Urinary bladder (tissue), 4 donors: ENCODE measurements around the gene COX5A. TPM values are rescaled to one million over a fixed set of nuclear protein-coding genes. Genes with fewer than 3 reads are reported as not detected.
"Not testable (repeated sequence)": the region's sequence is repeated elsewhere in the genome, so short reads cannot be mapped to it uniquely, and the experiment has no call there.

ENCODE experiments used
- DNase-seq: peaks from one replicate; pipeline ENCODE4 v3.0.0-alpha.2; 2015; ENCODE audit errors: extremely low spot score
- H3K27ac ChIP-seq: one replicate; pipeline ENCODE4 v1.5.1; 2013; ENCODE audit warnings: low read depth, mild to moderate bottlenecking, moderate library complexity
- H3K36me3 ChIP-seq: one replicate; pipeline ENCODE4 v1.6.1; 2013; ENCODE audit warnings: mild to moderate bottlenecking, moderate library complexity; ENCODE audit not compliant: insufficient read depth
- H3K4me1 ChIP-seq: one replicate; pipeline ENCODE4 v1.6.1; 2013; ENCODE audit warnings: mild to moderate bottlenecking, moderate library complexity; ENCODE audit not compliant: insufficient read depth
- H3K4me3 ChIP-seq: one replicate; pipeline ENCODE4 v1.5.1; 2013; ENCODE audit warnings: low read depth, low read length
- WGBS: extraction: QIAGEN DNeasy Blood & Tissue Kit; methylation state at CpG from one replicate; pipeline ENCODE4 v1.1.7; 2013; 5-methylcytosine and 5-hydroxymethylcytosine counted together
- polyA plus RNA-seq: library from polyadenylated mRNA; stranded (reverse); fragments of 200-250 nt; gene quantifications from one replicate; pipeline ENCODE4 v1.2.3, GENCODE V29; 2013
- small RNA-seq: library from RNA; depleted of rRNA; stranded (forward); fragments of <200 nt; gene quantifications from one replicate; pipeline ENCODE3, GENCODE V24; 2014
- total RNA-seq: library from RNA; depleted of rRNA; stranded (reverse); fragments of >200 nt; gene quantifications from one replicate; pipeline ENCODE4 v1.2.3, GENCODE V29; 2014
- donor health status: healthy with polysubstance abuse.
- donor health status: healthy.

Gene COX5A
- total and polyA plus RNA-seq, 2 donors, result 43.6 to 259 TPM

- not testable (repeated sequence) for H3K36me3 ChIP-seq, H3K27ac ChIP-seq, H3K4me1 ChIP-seq, DNase-seq, H3K4me3 ChIP-seq
- 73% methylated on average over 10 of the region's 10 CpGs for WGBS
Measured at GRCh38 chr15:74887537-74888193, 50.2 kb downstream of the COX5A start.

GRCh38 chr15:74885461-74885860 lies 52.4 kb downstream of the COX5A start:
- H3K4me3 ChIP-seq, result no peak overlapping the region
- DNase-seq, result no peak
- H3K27ac ChIP-seq, result no peak overlapping the region
- H3K4me1 ChIP-seq, result no peaks in the 10 kb centered on the region
- no peaks in the 10 kb centered on the region for H3K36me3 ChIP-seq
- 88% methylated on average over 5 of the region's 5 CpGs for WGBS

GRCh38 chr15:74884428-74885223 lies 53.2 kb downstream of the COX5A start:
- no peak overlapping the region for H3K4me3 ChIP-seq
- no peaks in the 10 kb centered on the region for H3K4me1 ChIP-seq
- 76% methylated on average over 4 of the region's 4 CpGs for WGBS
- no peaks in the 10 kb centered on the region for H3K36me3 ChIP-seq
- DNase-seq, result no peak
- no peak overlapping the region for H3K27ac ChIP-seq

GRCh38 chr15:74882528-74882927 lies 55.3 kb downstream of the COX5A start:
- 87% methylated on average over 6 of the region's 6 CpGs for WGBS
- Histone ChIP-seq H3K4me1 (no peaks in the 10 kb centered on the region), H3K36me3 (no peaks in the 10 kb centered on the region), H3K27ac (no peak overlapping the region), H3K4me3 (no peak overlapping the region)
- no peak for DNase-seq

- Histone ChIP-seq H3K27ac (no peak overlapping the region), H3K4me1 (no peaks in the 10 kb centered on the region)
Measured at GRCh38 chr15:74878273-74878672, 59.6 kb downstream of the COX5A start.

GRCh38 chr15:74873756-74874424 lies 64.0 kb downstream of the COX5A start:
- DNase-seq, result no peak
- Histone ChIP-seq H3K4me1 (no peaks in the 10 kb centered on the region), H3K27ac (no peak overlapping the region), H3K4me3 (peak overlapping the region; percentile 56), H3K36me3 (no peaks in the 10 kb centered on the region)
- WGBS, result 38% methylated on average over 16 of the region's 16 CpGs

More at GRCh38 chr15:74878273-74878672, 59.6 kb downstream of the COX5A start:
- no peaks in the 10 kb centered on the region for H3K36me3 ChIP-seq
- H3K4me3 ChIP-seq, result no peak overlapping the region
- DNase-seq, result no peak
- WGBS, result 75% methylated on average over 4 of the region's 4 CpGs

GRCh38 chr15:74873036-74873755 lies 64.7 kb downstream of the COX5A start, which contains the start of gene SCAMP2:
Gene SCAMP2 (minus strand): TSS chr15:74873365. CDS start chr15:74873255, 110 bp downstream.
- WGBS, result 1% methylated on average over 51 of the region's 52 CpGs

GRCh38 chr15:74872702-74873035 lies 65.2 kb downstream of the COX5A start:
- under 1% methylated on average over 11 of the region's 11 CpGs for WGBS

More at GRCh38 chr15:74873036-74873755, 64.7 kb downstream of the COX5A start, which contains the start of gene SCAMP2:
- Histone ChIP-seq H3K27ac (peak within 1 kb of the TSS; percentile 82), H3K36me3 (no peaks in the 10 kb centered on the region), H3K4me1 (no peaks in the 10 kb centered on the region), H3K4me3 (peak within 1 kb of the TSS; percentile 56)
- peak; percentile 91 for DNase-seq

GRCh38 chr15:74870436-74871215 lies 67.2 kb downstream of the COX5A start:
- Histone ChIP-seq H3K27ac (no peak overlapping the region), H3K4me1 (no peaks in the 10 kb centered on the region), H3K36me3 (no peaks in the 10 kb centered on the region), H3K4me3 (no peak overlapping the region)
- WGBS, result 46% methylated on average over 6 of the region's 6 CpGs
- no peak for DNase-seq

More at GRCh38 chr15:74872702-74873035, 65.2 kb downstream of the COX5A start:
- no peak for DNase-seq
- Histone ChIP-seq H3K4me1 (no peaks in the 10 kb centered on the region), H3K4me3 (peak overlapping the region; percentile 56), H3K27ac (peak overlapping the region; percentile 82), H3K36me3 (no peaks in the 10 kb centered on the region)

Small RNA genes lying within 50 kb of the gene (small RNA-seq; reads per million reads assigned to genes)
- not detected for gene RF00019

Other genes with a start within 250 kb of the COX5A start
- 16.0 TPM for gene EDC3, start 242.0 kb downstream of the COX5A start, total RNA-seq
- 20.8 TPM for gene EDC3, start 242.0 kb downstream of the COX5A start, polyA plus RNA-seq
- gene CYP1A1, start 212.5 kb downstream of the COX5A start, total RNA-seq, result 0.26 TPM
- gene CYP1A1, start 212.5 kb downstream of the COX5A start, polyA plus RNA-seq, result 7.3 TPM
- gene CYP1A2, start 189.2 kb downstream of the COX5A start, total RNA-seq, result not detected
- not detected for gene CYP1A2, start 189.2 kb downstream of the COX5A start, polyA plus RNA-seq
- 17.8 TPM for gene CSK, start 156.0 kb downstream of the COX5A start, total RNA-seq
- gene CSK, start 156.0 kb downstream of the COX5A start, polyA plus RNA-seq, result 30.7 TPM
- 0.85 TPM for gene LMAN1L, start 125.2 kb downstream of the COX5A start, total RNA-seq
- gene LMAN1L, start 125.2 kb downstream of the COX5A start, polyA plus RNA-seq, result 0.33 TPM
- gene CPLX3, start 111.4 kb downstream of the COX5A start, total RNA-seq, result not detected
- 0.22 TPM for gene CPLX3, start 111.4 kb downstream of the COX5A start, polyA plus RNA-seq
- gene ULK3, start 94.9 kb downstream of the COX5A start, total RNA-seq, result 16.1 TPM
- gene ULK3, start 94.9 kb downstream of the COX5A start, polyA plus RNA-seq, result 25.1 TPM
- gene SCAMP2, start 64.7 kb downstream of the COX5A start, total RNA-seq, result 22.4 TPM
- gene SCAMP2, start 64.7 kb downstream of the COX5A start, polyA plus RNA-seq, result 46.3 TPM
- gene MPI, start 48.0 kb downstream of the COX5A start, total RNA-seq, result 33.6 TPM
- gene MPI, start 48.0 kb downstream of the COX5A start, polyA plus RNA-seq, result 37.4 TPM
- gene FAM219B, start 31.2 kb downstream of the COX5A start, total RNA-seq, result 52.0 TPM
- gene FAM219B, start 31.2 kb downstream of the COX5A start, polyA plus RNA-seq, result 62.3 TPM
- 5.2 TPM for gene RPP25, start 18.7 kb upstream of the COX5A start, total RNA-seq
- 13.5 TPM for gene RPP25, start 18.7 kb upstream of the COX5A start, polyA plus RNA-seq
- gene SCAMP5, start 57.5 kb upstream of the COX5A start, total RNA-seq, result 6.9 TPM
- gene SCAMP5, start 57.5 kb upstream of the COX5A start, polyA plus RNA-seq, result 19.4 TPM
- 12.8 TPM for gene PPCDC, start 85.5 kb upstream of the COX5A start, total RNA-seq
- 13.6 TPM for gene PPCDC, start 85.5 kb upstream of the COX5A start, polyA plus RNA-seq